PC-3 (cell line): ENCODE measurements around the gene SLC16A11. TPM values are rescaled to one million over a fixed set of nuclear protein-coding genes. Genes with fewer than 3 reads are reported as not detected.
"Not testable (repeated sequence)": the region's sequence is repeated elsewhere in the genome, so short reads cannot be mapped to it uniquely, and the experiment has no call there.

Experiments
- ATAC-seq: fragments of 200-7000 bp; cut with Tn5 transposase; 2 replicates; pipeline ENCODE4 v1.9.1; 2020; ENCODE audit warnings: mild to moderate bottlenecking, moderate library complexity
- BruUV-seq: library from RNA; stranded (reverse); fragments of 400-500 nt; replicated peaks from 2 replicates; lab custom pipeline; 2021; lab: Mats Ljungman, UMichigan
- CTCF ChIA-PET: fragments of 300-600 bp; sonication (Branson Sonifier 250); formaldehyde crosslinking; loops from one replicate; lab custom pipeline; 2022; ENCODE audit warnings: antibody characterized with exemption; lab: Charles Lee
- POLR2A ChIA-PET: fragments of 300-600 bp; sonication (Branson Sonifier 250); formaldehyde crosslinking; loops from one replicate; lab custom pipeline; 2022; ENCODE audit warnings: antibody characterized with exemption; ENCODE audit not compliant: unreplicated experiment; lab: Charles Lee
- DNase-seq: peaks from one replicate; pipeline ENCODE4 v3.0.0-alpha.2; 2015
- H2AFZ ChIP-seq: fragments of 300-600 bp; sonication (generic); 2 replicates; pipeline ENCODE4 v1.6.0; 2016; ENCODE audit warnings: antibody characterized with exemption, low read length
- H3F3A ChIP-seq: fragments of 300-600 bp; sonication (generic); one replicate; pipeline ENCODE4 v1.6.0; 2017; ENCODE audit warnings: antibody characterized with exemption, low read length, control low read depth, mild to moderate bottlenecking; ENCODE audit not compliant: unreplicated experiment
- H3K27ac ChIP-seq: fragments of 300-600 bp; sonication (generic); 2 replicates; pipeline ENCODE4 v1.5.1; 2016; ENCODE audit warnings: mild to moderate bottlenecking, low read length
- H3K27me3 ChIP-seq: fragments of 300-600 bp; sonication (generic); 2 replicates; pipeline ENCODE4 v1.6.1; 2016; ENCODE audit warnings: low read length, mixed read lengths
- H3K36me3 ChIP-seq: fragments of 300-600 bp; sonication (generic); 2 replicates; pipeline ENCODE4 v1.6.1; 2016; ENCODE audit warnings: low read depth, mixed run types, low read length, mixed read lengths
- H3K4me1 ChIP-seq: fragments of 300-600 bp; sonication (generic); 2 replicates; pipeline ENCODE4 v1.5.1; 2016; ENCODE audit warnings: low read length; ENCODE audit not compliant: insufficient read depth
- H3K4me2 ChIP-seq: fragments of 300-600 bp; sonication (generic); 2 replicates; pipeline ENCODE4 v1.6.0; 2016; ENCODE audit warnings: low read length
- H3K4me3 ChIP-seq: fragments of 300-600 bp; sonication (generic); 2 replicates; pipeline ENCODE4 v1.5.1; 2016; ENCODE audit warnings: mild to moderate bottlenecking, low read length, mixed read lengths
- H3K79me2 ChIP-seq: fragments of 300-600 bp; sonication (generic); 2 replicates; pipeline ENCODE4 v1.6.1; 2017; ENCODE audit warnings: low read length, mixed read lengths
- H3K9ac ChIP-seq: fragments of 300-600 bp; sonication (generic); 2 replicates; pipeline ENCODE4 v1.6.0; 2016; ENCODE audit warnings: mild to moderate bottlenecking, low read length
- H3K9me2 ChIP-seq: fragments of 300-600 bp; sonication (generic); replicated peaks from 2 replicates; pipeline ENCODE4 v1.6.1; 2016; ENCODE audit warnings: mixed run types, low read length, mixed read lengths
- H3K9me3 ChIP-seq: fragments of 300-600 bp; sonication (generic); 2 replicates; pipeline ENCODE4 v1.6.1; 2016; ENCODE audit warnings: low read length, mixed read lengths
- H4K20me1 ChIP-seq: fragments of 300-600 bp; sonication (generic); 2 replicates; pipeline ENCODE4 v1.6.1; 2016; ENCODE audit warnings: low read length, mixed read lengths
- CTCF ChIP-seq: fragments of 300-600 bp; sonication (generic); conservative IDR thresholded peaks from 2 replicates; pipeline ENCODE4 v1.5.1; 2017; ENCODE audit warnings: antibody characterized with exemption, low read depth, mild to moderate bottlenecking, low read length
- EZH2 ChIP-seq: fragments of 300-600 bp; sonication (generic); IDR thresholded peaks from one replicate; pipeline ENCODE4 v1.6.1; 2017; ENCODE audit warnings: antibody characterized with exemption, mild to moderate bottlenecking, low read length; ENCODE audit not compliant: unreplicated experiment
- intact Hi-C: fragments of 100-400 bp; cut with micrococcal nuclease; formaldehyde crosslinking; loops from 2 replicates; pipeline ENCODE4 v1.9.0; 2023
- total RNA-seq: library from RNA; depleted of rRNA; stranded (reverse); fragments of >200 nt; gene quantifications from 2 replicates; pipeline ENCODE4 v1.2.3, GENCODE V29; 2014

Gene SLC16A11
- total RNA-seq, 1 experiment from 2014 or later, result not detected

GRCh38 chr17:7048968-7049367, 5.1 kb upstream of the SLC16A11 start:
- H3K27me3 ChIP-seq, result no peaks in the 10 kb centered on the region
- no peaks in the 10 kb centered on the region for H3F3A ChIP-seq
- DNase-seq (no peak), ATAC-seq (no peak)
- BruUV-seq, result no TSS peak
- H3K9me2 ChIP-seq, result no peaks in the 10 kb centered on the region
- no peaks in the 10 kb centered on the region for H3K79me2 ChIP-seq
- H3K9ac ChIP-seq, result no peak overlapping the region
- peaks cover 30% of the 10 kb centered on the region for H3K4me1 ChIP-seq
- TF ChIP-seq CTCF, result no peak
- H3K4me2 ChIP-seq, result no peak overlapping the region
- H2AFZ ChIP-seq, result no peak overlapping the region
- intact Hi-C loops, result loop anchor here (5.0 kb wide), 2 partner anchors 258 to 298 kb away; partner anchors contain the start of gene EIF5A
- H3K27ac ChIP-seq, result peak overlapping the region; percentile 65
- H3K9me3 ChIP-seq, result no peaks in the 10 kb centered on the region
- no peaks in the 10 kb centered on the region for H3K36me3 ChIP-seq
- CTCF ChIA-PET, result no interaction called here
- no peaks in the 10 kb centered on the region for H4K20me1 ChIP-seq
- no peak overlapping the region for H3K4me3 ChIP-seq
- POLR2A ChIA-PET, result no interaction called here

- peak; percentile 30 for DNase-seq
- no peaks in the 10 kb centered on the region for H4K20me1 ChIP-seq
- peak overlapping the region; percentile 64; the same call in 1 of the 2 replicates for H3K4me3 ChIP-seq
- no peak overlapping the region for H2AFZ ChIP-seq
- no peaks in the 10 kb centered on the region for H3F3A ChIP-seq
- no peaks in the 10 kb centered on the region for H3K36me3 ChIP-seq
- H3K27me3 ChIP-seq, result no peaks in the 10 kb centered on the region
- peaks cover 33% of the 10 kb centered on the region for H3K4me1 ChIP-seq
- H3K79me2 ChIP-seq, result no peaks in the 10 kb centered on the region
- intact Hi-C loops, result loop anchor here (2.0 to 5.0 kb wide), 3 partner anchors 129 to 300 kb away; partner anchors contain the start of gene EIF5A
- H3K4me2 ChIP-seq, result peak overlapping the region; percentile 88
- no peak overlapping the region for H3K27ac ChIP-seq
- CTCF ChIA-PET, result interaction anchor here (0.6 kb wide), 2 partner anchors 98 to 249 kb away, joined by 6 to 7 read pairs; no protein-coding TSS in a partner anchor
- no peak for TF ChIP-seq EZH2
- peak overlapping the region; percentile 65; the same call in 1 of the 2 replicates for H3K9ac ChIP-seq
- BruUV-seq, result no TSS peak
- no peaks in the 10 kb centered on the region for H3K9me2 ChIP-seq
- ATAC-seq, result no peak
- POLR2A ChIA-PET, result interaction anchor here (0.6 kb wide), 1 partner anchor 15 kb away, joined by 3 read pairs; no protein-coding TSS in a partner anchor
- H3K9me3 ChIP-seq, result no peaks in the 10 kb centered on the region
Observed at GRCh38 chr17:7047566-7047965, 3.7 kb upstream of the SLC16A11 start.

GRCh38 chr17:7046725-7047397, 3.0 kb upstream of the SLC16A11 start:
- H3K36me3 ChIP-seq, H3K9me3 ChIP-seq, H3K79me2 ChIP-seq, H4K20me1 ChIP-seq, POLR2A ChIA-PET, H3F3A ChIP-seq, H3K27me3 ChIP-seq, H3K9me2 ChIP-seq: not testable (repeated sequence)
- Histone ChIP-seq H3K4me1 (peaks cover 33% of the 10 kb centered on the region), H3K9ac (peak overlapping the region; percentile 65), H3K4me2 (peak overlapping the region; percentile 88), H2AFZ (peak overlapping the region; percentile 62), H3K4me3 (peak overlapping the region; percentile 64), H3K27ac (peak overlapping the region; percentile 94)
- TSS peak; percentile 69 for BruUV-seq
- CTCF ChIA-PET, result interaction anchor here (0.5 to 2.1 kb wide), 8 partner anchors 86 to 1013 kb away, joined by 3 to 11 read pairs (median 3); no protein-coding TSS in a partner anchor
- peak; percentile 4 for ATAC-seq
- intact Hi-C loops, result loop anchor here (1.0 to 5.0 kb wide), 4 partner anchors 89 to 300 kb away; partner anchors contain the start of gene EIF5A
- peak; percentile 55 for DNase-seq
